ENCODE data around the gene CRB1. TPM values are rescaled to one million over a fixed set of nuclear protein-coding genes. Genes with fewer than 3 reads are reported as not detected.

Gene CRB1
- total RNA-seq, 4 donors from 2014 or later, result 0.05 to 0.26 TPM; not detected in 2

DNA sequence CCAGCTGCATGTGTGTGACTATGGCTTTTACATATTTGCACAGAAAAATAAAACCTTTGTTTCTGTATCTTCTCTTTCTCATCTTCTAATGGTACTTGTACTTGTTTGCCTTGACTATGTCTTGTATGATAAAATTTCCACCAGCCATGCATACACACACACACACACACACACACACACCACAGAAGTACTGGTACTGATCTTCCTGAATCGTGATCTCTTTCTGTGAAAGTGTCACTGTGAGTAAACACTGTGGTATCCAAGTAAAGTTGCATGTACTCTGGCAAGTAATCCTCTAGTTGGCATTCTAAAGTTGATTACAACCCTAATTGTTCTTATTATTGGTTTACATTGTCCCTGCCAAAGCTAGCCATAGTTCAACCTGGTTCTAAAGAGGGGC lies 176.7 kb downstream of the CRB1 start:
- TF ChIP-seq POLR2A (IDR thresholded peaks at IDR 0.05), result no peak
- TF ChIP-seq, protein P1, sequence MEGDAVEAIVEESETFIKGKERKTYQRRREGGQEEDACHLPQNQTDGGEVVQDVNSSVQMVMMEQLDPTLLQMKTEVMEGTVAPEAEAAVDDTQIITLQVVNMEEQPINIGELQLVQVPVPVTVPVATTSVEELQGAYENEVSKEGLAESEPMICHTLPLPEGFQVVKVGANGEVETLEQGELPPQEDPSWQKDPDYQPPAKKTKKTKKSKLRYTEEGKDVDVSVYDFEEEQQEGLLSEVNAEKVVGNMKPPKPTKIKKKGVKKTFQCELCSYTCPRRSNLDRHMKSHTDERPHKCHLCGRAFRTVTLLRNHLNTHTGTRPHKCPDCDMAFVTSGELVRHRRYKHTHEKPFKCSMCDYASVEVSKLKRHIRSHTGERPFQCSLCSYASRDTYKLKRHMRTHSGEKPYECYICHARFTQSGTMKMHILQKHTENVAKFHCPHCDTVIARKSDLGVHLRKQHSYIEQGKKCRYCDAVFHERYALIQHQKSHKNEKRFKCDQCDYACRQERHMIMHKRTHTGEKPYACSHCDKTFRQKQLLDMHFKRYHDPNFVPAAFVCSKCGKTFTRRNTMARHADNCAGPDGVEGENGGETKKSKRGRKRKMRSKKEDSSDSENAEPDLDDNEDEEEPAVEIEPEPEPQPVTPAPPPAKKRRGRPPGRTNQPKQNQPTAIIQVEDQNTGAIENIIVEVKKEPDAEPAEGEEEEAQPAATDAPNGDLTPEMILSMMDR (IDR thresholded peaks at IDR 0.05), result no peak
- WGBS, 2 donors, result 25 to 31% methylated on average over 1 of the region's 1 CpG
- no peak overlapping the region for H3K4me3 ChIP-seq (ENCODE audit: low read depth, poor library complexity, severe bottlenecking)
- intact Hi-C loops (cut with DNase I; ENCODE audit: low total_unique reads), result no loop called here
- no peak for DNase-seq (ENCODE audit: low spot score in 2 of 2)

DNA sequence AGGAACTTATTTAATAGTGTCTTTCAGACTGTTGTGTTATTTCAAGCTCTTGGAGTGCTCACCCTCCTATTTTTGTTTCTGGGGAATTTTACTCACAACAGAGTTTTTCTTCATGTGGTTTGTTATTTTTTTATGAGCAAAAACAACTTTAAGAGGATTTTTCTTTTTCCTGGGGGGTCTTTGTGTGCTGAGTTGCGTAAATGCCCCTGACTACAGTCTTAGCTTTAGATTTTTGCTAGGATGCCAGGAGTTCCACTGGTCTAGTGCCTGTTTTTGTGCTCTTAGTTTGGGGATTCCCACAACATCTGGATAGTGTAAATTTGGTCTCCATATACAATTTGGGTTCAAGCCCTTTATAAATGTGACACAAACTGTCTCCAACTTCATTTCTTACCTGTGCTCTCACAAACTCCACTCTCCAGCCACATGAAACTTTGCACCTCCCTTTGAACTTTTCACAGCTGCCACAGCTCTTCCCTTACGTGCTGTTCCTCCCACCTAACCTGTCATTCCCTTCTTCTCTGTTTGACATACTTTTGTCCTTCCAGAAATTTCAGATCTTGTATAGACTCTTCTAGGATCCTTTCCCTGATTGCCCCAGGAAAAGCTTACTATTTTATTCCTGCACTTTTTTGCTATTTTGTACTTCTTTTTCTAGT lies 180.2 kb downstream of the CRB1 start:
- TF ChIP-seq, protein P1 (IDR thresholded peaks at IDR 0.05), result no peak
- TF ChIP-seq POLR2A (IDR thresholded peaks at IDR 0.05), result no peak
- no peak overlapping the region for H3K4me3 ChIP-seq (ENCODE audit: low read depth, poor library complexity, severe bottlenecking)
- WGBS, 2 donors, result 60 to 62% methylated on average over 2 of the region's 2 CpGs
- DNase-seq (ENCODE audit: low spot score in 2 of 2), result no peak
- intact Hi-C loops (cut with DNase I; ENCODE audit: low total_unique reads), result no loop called here

DNA sequence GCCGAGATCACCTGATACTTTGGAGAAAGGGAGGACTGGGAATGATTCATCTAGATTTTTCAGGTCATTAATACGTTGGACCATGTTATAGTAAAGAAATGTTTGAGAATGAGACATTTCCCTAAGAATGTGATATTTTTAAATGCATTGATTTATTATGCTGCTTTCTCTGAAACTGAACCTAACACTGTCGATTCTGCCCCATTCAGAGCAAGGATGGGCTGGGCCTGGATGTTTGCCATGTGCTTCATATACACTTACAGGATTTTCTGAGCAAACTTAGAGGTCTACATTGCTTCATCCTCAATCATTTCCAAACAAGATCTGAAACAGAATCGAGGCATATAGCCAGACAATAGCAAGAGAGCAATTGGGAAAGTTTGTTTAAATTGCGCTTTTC lies 183.3 kb downstream of the CRB1 start:
- no peak for TF ChIP-seq POLR2A (IDR thresholded peaks at IDR 0.05)
- TF ChIP-seq, protein P1 (IDR thresholded peaks at IDR 0.05), result no peak
- WGBS, 2 donors, result 61 to 64% methylated on average over 5 of the region's 5 CpGs
- no peak overlapping the region for H3K4me3 ChIP-seq (ENCODE audit: low read depth, poor library complexity, severe bottlenecking)
- intact Hi-C loops (cut with DNase I; ENCODE audit: low total_unique reads), result no loop called here
- DNase-seq (ENCODE audit: low spot score in 2 of 2), result no peak

DNA sequence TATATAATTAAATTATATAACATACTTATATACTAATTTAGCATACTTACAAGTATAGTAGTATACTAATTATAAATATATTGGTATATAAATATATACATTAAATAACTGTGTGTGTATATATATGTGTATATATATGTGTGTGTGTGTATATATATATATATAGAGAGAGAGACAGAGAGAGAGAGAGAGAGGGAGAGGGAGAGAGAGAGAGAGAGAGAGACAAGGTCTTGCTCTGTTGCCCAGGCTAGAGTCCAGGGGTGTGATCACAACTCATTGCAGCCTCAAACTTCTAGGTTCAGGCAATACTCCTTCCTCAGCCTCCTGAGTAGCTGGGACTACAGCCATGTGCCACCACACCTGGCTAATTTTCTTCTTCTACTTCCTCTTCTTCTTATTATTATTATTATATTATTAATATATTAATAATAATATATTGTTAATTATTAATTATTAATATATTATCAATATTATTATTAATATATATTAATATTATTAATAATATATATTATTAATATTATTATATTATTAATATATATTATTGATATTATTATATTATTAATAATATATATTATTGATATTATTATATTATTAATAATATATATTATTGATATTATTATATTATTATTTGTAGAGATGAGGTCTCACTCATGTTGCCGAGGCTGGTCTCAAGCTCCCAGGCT lies 185.5 kb downstream of the CRB1 start:
- DNase-seq (ENCODE audit: low spot score in 2 of 2), result no peak
- intact Hi-C loops (cut with DNase I; ENCODE audit: low total_unique reads), result no loop called here
- H3K4me3 ChIP-seq (ENCODE audit: low read depth, poor library complexity, severe bottlenecking), result no peak overlapping the region
- TF ChIP-seq, protein P1 (IDR thresholded peaks at IDR 0.05), result no peak
- TF ChIP-seq POLR2A (IDR thresholded peaks at IDR 0.05), result no peak
- 100% methylated on average over 1 of the region's 1 CpG for WGBS, 2 donors

DNA sequence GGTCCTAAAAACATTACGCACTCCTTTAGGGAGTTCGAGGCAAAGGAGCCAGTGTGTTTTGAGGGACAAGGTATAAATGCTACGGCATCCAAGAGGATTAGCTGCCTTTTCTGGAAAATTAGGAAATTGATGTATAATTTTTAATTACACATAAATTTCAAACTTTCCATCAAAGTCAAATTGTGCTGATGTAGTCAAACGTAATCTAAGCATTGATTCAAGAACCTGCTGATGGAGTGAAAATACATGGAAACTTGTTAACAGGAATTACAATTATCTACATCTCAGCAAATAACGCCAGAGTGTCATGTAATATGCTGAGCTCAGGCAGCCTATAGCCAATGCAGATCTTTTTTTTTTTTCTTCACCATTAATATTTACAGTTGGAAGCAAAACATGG lies 194.5 kb downstream of the CRB1 start:
- no peak for TF ChIP-seq POLR2A (IDR thresholded peaks at IDR 0.05)
- TF ChIP-seq, protein P1 (IDR thresholded peaks at IDR 0.05), result no peak
- H3K4me3 ChIP-seq (ENCODE audit: low read depth, poor library complexity, severe bottlenecking), result no peak overlapping the region
- no peak for DNase-seq (ENCODE audit: low spot score in 2 of 2)
- WGBS, 2 donors, result 87 to 88% methylated on average over 5 of the region's 5 CpGs
- intact Hi-C loops (cut with DNase I; ENCODE audit: low total_unique reads), result no loop called here
